SH-SY5Y (cell line): ENCODE measurements around the gene IFNL4.

Source experiments
- GATA2 ChIP-seq: IDR thresholded peaks from 2 replicates; pipeline ENCODE4 v1.6.1; 2011; ENCODE audit warnings: mild to moderate bottlenecking, low read depth, low read length
- GATA3 ChIP-seq: IDR thresholded peaks from 2 replicates; pipeline ENCODE4 v1.6.1; 2011; ENCODE audit warnings: low read depth, mild to moderate bottlenecking, low read length, moderate library complexity

GRCh38 chr19:39207293-39207836 is 41.3 kb downstream of the IFNL4 start:
- TF ChIP-seq GATA3 = no peak
- TF ChIP-seq GATA2 = no peak
